BJ (cell line): Measurements from ENCODE around the gene GPR42. TPM values are rescaled to one million over a fixed set of nuclear protein-coding genes. Genes with fewer than 3 reads are reported as not detected.
"Not testable (repeated sequence)": the region's sequence is repeated elsewhere in the genome, so short reads cannot be mapped to it uniquely, and the experiment has no call there.

ENCODE experiments used
- CTCF ChIA-PET: fragments of 350-600 bp; formaldehyde crosslinking; extraction: SDS; loops from one replicate; lab custom pipeline; 2021; ENCODE audit warnings: antibody characterized with exemption, inconsistent platforms; lab: Yijun Ruan, JAX
- POLR2A ChIA-PET: fragments of 300-600 bp; sonication (Branson Sonifier 250); formaldehyde crosslinking; extraction: SDS; loops from one replicate; lab custom pipeline; 2021; ENCODE audit warnings: antibody characterized with exemption; lab: Charles Lee
- DNase-seq: peaks from one replicate; pipeline ENCODE4 v3.0.0-alpha.2; 2011; ENCODE audit warnings: low read depth
- H3K27me3 ChIP-seq: 2 replicates; pipeline ENCODE4 v1.6.0; 2011; ENCODE audit warnings: low read length; ENCODE audit not compliant: control insufficient read depth, insufficient read depth
- H3K36me3 ChIP-seq: 2 replicates; pipeline ENCODE4 v1.5.1; 2011; ENCODE audit warnings: low read length; ENCODE audit not compliant: control insufficient read depth, insufficient read depth
- H3K4me3 ChIP-seq: 2 replicates; pipeline ENCODE4 v1.5.1; 2011; ENCODE audit warnings: low read depth, mild to moderate bottlenecking, control low read depth, low read length
- CTCF ChIP-seq: IDR thresholded peaks from 2 replicates; pipeline ENCODE4 v1.5.1; 2011; ENCODE audit warnings: low read depth, mild to moderate bottlenecking, control low read depth, inconsistent platforms, low read length, moderate library complexity; ENCODE audit not compliant: insufficient read depth
- polyA plus RNA-seq: library from polyadenylated mRNA; depleted of rRNA; stranded (reverse); fragments of >200 nt; gene quantifications from 2 replicates; pipeline ENCODE4 v1.2.3, GENCODE V29; 2011

The GPR42 gene
- polyA plus RNA-seq, 1 experiment = not detected

GRCh38 chr19:35400773-35401100, 29.9 kb downstream of the GPR42 start:
- TF ChIP-seq CTCF = no peak
- Histone ChIP-seq H3K27me3 (no peaks in the 10 kb centered on the region), H3K36me3 (no peaks in the 10 kb centered on the region), H3K4me3 (no peak overlapping the region)
- CTCF ChIA-PET = interaction anchor here (0.8 kb wide), 1 partner anchor 37 kb away, joined by 4 read pairs; no protein-coding TSS in a partner anchor
- POLR2A ChIA-PET = no interaction called here
- no peak for DNase-seq

- H3K4me3 ChIP-seq, H3K27me3 ChIP-seq, POLR2A ChIA-PET, H3K36me3 ChIP-seq, DNase-seq: not testable (repeated sequence)
- CTCF ChIA-PET = interaction anchor here (0.8 kb wide), 1 partner anchor 38 kb away, joined by 4 read pairs; no protein-coding TSS in a partner anchor
Measured at GRCh38 chr19:35401416-35401815, 30.5 kb downstream of the GPR42 start.

GRCh38 chr19:35403116-35403760, 32.4 kb downstream of the GPR42 start:
- DNase-seq = no peak
- TF ChIP-seq CTCF = no peak
- POLR2A ChIA-PET = no interaction called here
- CTCF ChIA-PET = interaction anchor here (0.6 kb wide), 1 partner anchor 17 kb away, joined by 4 read pairs; no protein-coding TSS in a partner anchor
- Histone ChIP-seq H3K4me3 (no peak overlapping the region), H3K27me3 (no peaks in the 10 kb centered on the region), H3K36me3 (no peaks in the 10 kb centered on the region)

- POLR2A ChIA-PET = no interaction called here
- CTCF ChIA-PET = interaction anchor here (0.6 kb wide), 1 partner anchor 38 kb away, joined by 4 read pairs; no protein-coding TSS in a partner anchor
- no peaks in the 10 kb centered on the region for H3K27me3 ChIP-seq
- TF ChIP-seq CTCF = no peak
- DNase-seq = peak; percentile 5
- H3K36me3 ChIP-seq = no peaks in the 10 kb centered on the region
- H3K4me3 ChIP-seq = no peak overlapping the region
Measured at GRCh38 chr19:35404879-35405622, 34.2 kb downstream of the GPR42 start.

GRCh38 chr19:35407619-35408018, 36.8 kb downstream of the GPR42 start:
- Histone ChIP-seq H3K36me3 (no peaks in the 10 kb centered on the region), H3K27me3 (no peaks in the 10 kb centered on the region), H3K4me3 (no peak overlapping the region)
- ChIA-PET POLR2A (no interaction called here), CTCF (interaction anchor here (0.6 kb wide), 1 partner anchor 342 kb away, joined by 3 read pairs; no protein-coding TSS in a partner anchor)
- no peak for TF ChIP-seq CTCF
- DNase-seq = no peak
